Stimulated activated CD8-positive, alpha-beta memory T cell treated with anti-CD3 and anti-CD28 coated beads, Interleukin-2, amount 100 ng/mL, for 48 hours (primary cell): ENCODE measurements around the gene MIOX.

Experiments used
- DNase-seq, 2 donors: peaks; one replicate each; pipeline ENCODE4 v3.0.0-alpha.2; 2020; ENCODE audit warnings: low read depth in 2 of 2

Gene MIOX

GRCh38 chr22:50486561-50487289 is at the start of gene MIOX:
TSS of gene MIOX (plus strand) at chr22:50486859. CDS start at chr22:50486898, 39 bp downstream.
- DNase-seq = no peak

GRCh38 chr22:50437511-50438304 is 49.0 kb upstream of the MIOX start:
- DNase-seq = no peak

- DNase-seq = no peak
Observed at GRCh38 chr22:50438305-50439275, 48.1 kb upstream of the MIOX start.

GRCh38 chr22:50439314-50439870 is 47.3 kb upstream of the MIOX start:
- no peak for DNase-seq

- no peak for DNase-seq
Observed at GRCh38 chr22:50439871-50440331, 46.8 kb upstream of the MIOX start.

- no peak for DNase-seq
Observed at GRCh38 chr22:50440544-50441249, 46.0 kb upstream of the MIOX start.

- no peak for DNase-seq
Observed at GRCh38 chr22:50441428-50441993, 45.1 kb upstream of the MIOX start.

- DNase-seq = no peak
Observed at GRCh38 chr22:50443197-50443596, 43.5 kb upstream of the MIOX start.

GRCh38 chr22:50443801-50444625 is 42.6 kb upstream of the MIOX start:
- no peak for DNase-seq

GRCh38 chr22:50444663-50445062 is 42.0 kb upstream of the MIOX start:
- DNase-seq = no peak

GRCh38 chr22:50445071-50445879 is 41.4 kb upstream of the MIOX start:
- peak in 1 of 2 donors; percentile 26 for DNase-seq

- DNase-seq = no peak
Observed at GRCh38 chr22:50445880-50446707, 40.6 kb upstream of the MIOX start.

- no peak for DNase-seq
Observed at GRCh38 chr22:50446708-50447575, 39.7 kb upstream of the MIOX start.

- no peak for DNase-seq
Observed at GRCh38 chr22:50447576-50448551, 38.8 kb upstream of the MIOX start.

GRCh38 chr22:50452649-50453048 is 34.0 kb upstream of the MIOX start:
- no peak for DNase-seq
